Measurements from ENCODE around the gene MRPL21. TPM values are rescaled to one million over a fixed set of nuclear protein-coding genes. Genes with fewer than 3 reads are reported as not detected.

Gene MRPL21
- total RNA-seq, 3 donors from 2014 or later (not counting 1 experiment from before 2014, with no cell fraction given), result 39.0 to 47.4 (median 40.3) TPM

DNA sequence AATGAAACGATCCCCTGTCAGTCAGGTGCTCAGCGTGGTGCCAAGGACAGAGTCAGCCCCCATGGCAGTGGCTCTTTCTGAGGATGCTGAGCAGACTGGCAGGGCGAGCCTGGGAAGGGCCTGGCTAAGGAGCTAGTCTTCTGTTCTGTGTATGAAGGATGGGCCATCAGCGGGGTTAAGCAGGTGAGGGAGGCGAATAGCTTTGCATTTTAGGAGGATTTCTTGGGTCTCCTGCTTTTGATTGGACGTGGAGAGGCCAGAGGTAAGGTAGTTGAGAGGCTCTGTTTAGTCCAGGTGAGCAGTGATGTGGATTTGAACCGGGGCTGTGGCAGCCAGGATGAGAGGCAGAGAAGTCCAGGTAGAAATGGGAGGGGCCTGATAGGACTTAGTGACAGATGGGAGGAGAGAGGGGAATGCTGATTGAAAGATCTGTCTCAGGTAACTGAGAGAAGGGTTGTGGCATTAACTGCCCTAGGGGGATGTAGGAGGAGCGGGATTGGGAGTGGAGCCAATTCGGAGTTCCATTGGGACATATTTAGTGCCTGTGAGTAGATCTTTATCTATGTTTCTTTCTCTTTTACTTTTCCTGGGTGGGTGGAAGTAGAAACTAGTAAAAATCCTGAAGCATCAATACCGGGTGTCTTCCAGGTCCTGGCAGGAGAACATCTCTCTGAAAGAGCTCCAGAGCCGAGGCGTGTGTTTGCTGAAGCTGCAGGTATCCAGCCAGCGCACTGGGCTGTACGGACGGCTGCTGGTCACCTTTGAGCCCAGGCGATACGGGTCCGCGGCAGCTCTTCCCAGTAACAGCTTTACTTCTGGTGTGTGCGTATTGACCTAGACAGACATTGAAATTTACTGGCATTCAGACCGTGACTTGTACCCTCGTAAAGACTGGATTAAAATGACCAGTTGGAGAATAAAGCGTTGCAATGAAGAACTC, 2.1 kb upstream of the MRPL21 start:
- no peaks in the 10 kb centered on the region for H3K36me3 Mint-ChIP-seq
- peaks cover 37 to 51% of the 10 kb centered on the region in 2 donors for H3K4me1 Mint-ChIP-seq
- Histone ChIP-seq H3K4me1 (ENCODE audit: control insufficient read depth, insufficient read depth, low read length) (peaks cover 20% of the 10 kb centered on the region), H3K4me3 (ENCODE audit: low read length) (no peak overlapping the region), H3K9me3 (ENCODE audit: control insufficient read depth, insufficient read depth, low read length) (no peaks in the 10 kb centered on the region), H3K27me3 (ENCODE audit: control insufficient read depth, insufficient read depth, low read length) (no peaks in the 10 kb centered on the region), H3K27ac (ENCODE audit: low read length) (no peak overlapping the region), H3K36me3 (ENCODE audit: control insufficient read depth, insufficient read depth, low read length) (peaks cover 19% of the 10 kb centered on the region)
- peak overlapping the region; percentile 12 to 98 for H3K27ac Mint-ChIP-seq
- no peaks in the 10 kb centered on the region for H3K9me3 Mint-ChIP-seq
- intact Hi-C loops (cut with micrococcal nuclease), result no loop called here
- no peak for ATAC-seq
- no peaks in the 10 kb centered on the region for H3K27me3 Mint-ChIP-seq (ENCODE audit: low read depth in 2 of 2)
- DNase-seq, result no peak
- H3K4me3 Mint-ChIP-seq, result peak overlapping the region; percentile 99
- 94% methylated on average over 23 of the region's 23 CpGs for WGBS (ENCODE audit: insufficient coverage)
- TF ChIP-seq, protein P1, sequence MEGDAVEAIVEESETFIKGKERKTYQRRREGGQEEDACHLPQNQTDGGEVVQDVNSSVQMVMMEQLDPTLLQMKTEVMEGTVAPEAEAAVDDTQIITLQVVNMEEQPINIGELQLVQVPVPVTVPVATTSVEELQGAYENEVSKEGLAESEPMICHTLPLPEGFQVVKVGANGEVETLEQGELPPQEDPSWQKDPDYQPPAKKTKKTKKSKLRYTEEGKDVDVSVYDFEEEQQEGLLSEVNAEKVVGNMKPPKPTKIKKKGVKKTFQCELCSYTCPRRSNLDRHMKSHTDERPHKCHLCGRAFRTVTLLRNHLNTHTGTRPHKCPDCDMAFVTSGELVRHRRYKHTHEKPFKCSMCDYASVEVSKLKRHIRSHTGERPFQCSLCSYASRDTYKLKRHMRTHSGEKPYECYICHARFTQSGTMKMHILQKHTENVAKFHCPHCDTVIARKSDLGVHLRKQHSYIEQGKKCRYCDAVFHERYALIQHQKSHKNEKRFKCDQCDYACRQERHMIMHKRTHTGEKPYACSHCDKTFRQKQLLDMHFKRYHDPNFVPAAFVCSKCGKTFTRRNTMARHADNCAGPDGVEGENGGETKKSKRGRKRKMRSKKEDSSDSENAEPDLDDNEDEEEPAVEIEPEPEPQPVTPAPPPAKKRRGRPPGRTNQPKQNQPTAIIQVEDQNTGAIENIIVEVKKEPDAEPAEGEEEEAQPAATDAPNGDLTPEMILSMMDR (IDR thresholded peaks at IDR 0.05), result no peak

DNA sequence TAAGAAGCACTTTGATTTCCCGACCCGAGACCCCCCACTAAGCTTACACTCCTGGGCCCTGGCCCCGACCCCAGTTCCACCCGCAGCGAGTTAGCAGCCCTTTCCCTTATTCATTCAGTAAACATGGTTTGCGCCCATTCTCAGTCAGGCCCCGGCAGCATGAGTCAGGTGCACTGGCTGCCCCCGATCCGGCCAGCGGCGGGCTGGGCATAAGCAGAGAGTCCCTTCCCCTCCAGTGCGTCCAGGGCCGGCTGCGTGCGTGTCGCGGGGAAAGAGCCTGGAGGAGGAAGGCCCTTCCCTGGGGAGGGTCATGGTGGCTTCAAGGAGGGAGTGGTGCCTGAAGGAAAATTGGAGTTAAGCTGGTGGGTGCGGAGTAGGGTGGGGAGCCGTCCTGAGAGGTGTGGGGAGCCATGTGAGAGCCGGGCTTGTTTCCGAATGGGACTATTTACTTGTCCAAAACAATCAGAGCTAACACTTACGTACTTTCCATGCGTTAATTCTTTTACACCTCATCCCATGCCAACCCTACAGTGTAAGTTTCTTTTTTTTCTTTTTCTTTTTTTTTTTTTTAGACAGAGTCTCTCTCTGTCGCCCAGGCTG, 716 bp upstream of the MRPL21 start:
- Histone ChIP-seq H3K27ac (ENCODE audit: low read length) (peak overlapping the region; percentile 81), H3K4me1 (ENCODE audit: control insufficient read depth, insufficient read depth, low read length) (peaks cover 20% of the 10 kb centered on the region), H3K4me3 (ENCODE audit: low read length) (peak overlapping the region; percentile 63), H3K27me3 (ENCODE audit: control insufficient read depth, insufficient read depth, low read length) (no peaks in the 10 kb centered on the region), H3K36me3 (ENCODE audit: control insufficient read depth, insufficient read depth, low read length) (peaks cover 18% of the 10 kb centered on the region), H3K9me3 (ENCODE audit: control insufficient read depth, insufficient read depth, low read length) (no peaks in the 10 kb centered on the region)
- H3K9me3 Mint-ChIP-seq, result no peaks in the 10 kb centered on the region
- no peaks in the 10 kb centered on the region for H3K36me3 Mint-ChIP-seq
- intact Hi-C loops (cut with micrococcal nuclease), result loop anchor here (1.0 to 5.0 kb wide), 2 partner anchors 65 to 183 kb away; no protein-coding TSS in a partner anchor
- peak; percentile 32 to 36 (median 34) for ATAC-seq
- DNase-seq, result peak in 1 of 2 donors; percentile 43
- peak overlapping the region; percentile 93 to 98 for H3K27ac Mint-ChIP-seq
- H3K4me3 Mint-ChIP-seq, result peak overlapping the region; percentile 99
- TF ChIP-seq, protein P1 (IDR thresholded peaks at IDR 0.05), result no peak
- no peaks in the 10 kb centered on the region for H3K27me3 Mint-ChIP-seq (ENCODE audit: low read depth in 2 of 2)
- WGBS (ENCODE audit: insufficient coverage), result under 1% methylated on average over 23 of the region's 24 CpGs
- H3K4me1 Mint-ChIP-seq, result peaks cover 37 to 57% of the 10 kb centered on the region in 2 donors

DNA sequence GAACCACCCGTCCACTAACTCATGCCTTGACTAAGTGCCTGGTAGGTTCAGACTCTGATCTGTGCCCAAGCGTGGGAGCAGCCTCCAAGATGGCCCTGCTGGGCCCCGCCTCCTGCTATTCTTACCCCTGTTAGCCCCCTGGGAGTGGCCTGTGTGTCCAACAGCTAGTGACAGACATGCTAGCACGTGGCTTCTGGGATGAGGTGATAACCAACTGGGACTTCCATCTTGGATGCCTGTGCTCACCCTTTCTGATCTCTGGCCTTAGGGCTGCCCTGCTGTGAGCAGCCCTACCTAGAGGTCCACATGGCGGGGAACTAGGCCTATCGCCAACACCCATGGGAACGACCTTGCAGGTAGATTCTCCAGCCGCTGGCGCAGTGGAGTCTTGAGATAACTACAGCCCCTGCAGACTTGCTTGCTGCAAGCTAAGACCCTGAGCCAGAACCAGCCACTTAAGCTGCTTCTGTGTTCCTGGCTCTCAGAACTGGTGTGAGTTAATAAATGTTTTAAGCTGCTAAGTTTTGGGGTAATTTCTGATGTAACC, 2.7 kb downstream of the MRPL21 start:
- DNase-seq (no peak), ATAC-seq (no peak)
- Histone ChIP-seq H3K4me1 (ENCODE audit: control insufficient read depth, insufficient read depth, low read length) (peaks cover 20% of the 10 kb centered on the region), H3K27me3 (ENCODE audit: control insufficient read depth, insufficient read depth, low read length) (no peaks in the 10 kb centered on the region), H3K9me3 (ENCODE audit: control insufficient read depth, insufficient read depth, low read length) (no peaks in the 10 kb centered on the region), H3K36me3 (ENCODE audit: control insufficient read depth, insufficient read depth, low read length) (peaks cover 36% of the 10 kb centered on the region), H3K27ac (ENCODE audit: low read length) (no peak overlapping the region), H3K4me3 (ENCODE audit: low read length) (no peak overlapping the region)
- no peaks in the 10 kb centered on the region for H3K27me3 Mint-ChIP-seq (ENCODE audit: low read depth in 2 of 2)
- no peaks in the 10 kb centered on the region for H3K9me3 Mint-ChIP-seq
- intact Hi-C loops (cut with micrococcal nuclease), result loop anchor here (5.0 kb wide), 1 partner anchor 186 kb away; no protein-coding TSS in a partner anchor
- H3K4me1 Mint-ChIP-seq, result peaks cover 36 to 54% of the 10 kb centered on the region in 2 donors
- no peak overlapping the region for H3K27ac Mint-ChIP-seq
- no peaks in the 10 kb centered on the region for H3K36me3 Mint-ChIP-seq
- no peak overlapping the region for H3K4me3 Mint-ChIP-seq
- 93% methylated on average over 9 of the region's 9 CpGs for WGBS (ENCODE audit: insufficient coverage)
- TF ChIP-seq, protein P1 (IDR thresholded peaks at IDR 0.05), result no peak
